Thyroid gland (tissue), 4 donors: ENCODE results near the gene TRPT1.

Source experiments
- CTCF ChIP-seq, 6 experiments: fragments of 200-600 bp in 3 of 6; fragments of 450-650 bp in 3 of 6; sonication (generic) in 3 of 6; IDR thresholded peaks; one replicate each; pipeline ENCODE4 v1.5.1; 2016 to 2019; ENCODE audit warnings: antibody characterized with exemption in 6 of 6, mild to moderate bottlenecking in 2 of 6, inconsistent platforms in 1 of 6, moderate library complexity in 1 of 6
- POLR2A ChIP-seq, 2 donors: fragments of 450-650 bp; IDR thresholded peaks; one replicate each; pipeline ENCODE4 v1.6.1; 2017; ENCODE audit warnings: antibody characterized with exemption in 2 of 2, mild to moderate bottlenecking in 2 of 2, moderate library complexity in 1 of 2

GRCh38 chr11:64268025-64268892, 42.3 kb upstream of the TRPT1 start:
- TF ChIP-seq CTCF (IDR thresholded peaks at IDR 0.05) (no peak), POLR2A (IDR thresholded peaks at IDR 0.05) (no peak)
